ENCODE data around the gene TP73.

DNA sequence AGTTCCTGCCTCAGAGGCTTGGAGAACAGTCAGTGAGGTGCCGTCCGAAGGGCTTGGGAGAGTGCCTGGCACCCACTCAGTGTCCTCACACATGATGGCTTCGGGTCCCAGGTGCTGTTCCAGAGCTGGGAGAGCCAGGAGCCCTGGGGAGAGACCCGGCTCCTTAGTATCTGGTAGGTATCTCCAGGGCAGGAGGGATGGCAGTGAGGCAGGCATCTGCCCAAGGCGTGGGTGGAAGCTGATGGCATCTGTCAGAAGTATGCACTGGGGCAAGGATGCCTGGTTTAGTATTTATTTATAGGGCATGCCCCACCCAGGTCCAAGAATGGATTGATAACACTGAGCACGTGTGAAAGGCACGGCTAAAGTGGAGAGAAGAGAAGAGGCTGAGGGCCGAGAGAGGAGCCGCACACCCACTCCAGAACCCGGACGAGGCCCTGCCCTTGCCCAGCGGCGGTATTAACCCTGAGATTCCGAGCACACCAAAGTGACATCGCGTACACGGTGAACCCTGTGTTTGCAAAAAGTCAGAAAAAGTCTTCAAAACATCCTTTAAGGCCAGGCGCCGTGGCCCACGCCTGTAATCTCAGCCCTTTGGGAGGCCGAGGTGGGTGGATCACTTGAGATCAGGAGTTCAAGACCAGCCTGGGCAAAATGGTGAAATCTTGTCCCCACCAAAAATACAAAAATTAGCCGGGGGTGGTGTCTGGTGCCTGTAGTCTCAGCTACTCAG, 2.4 kb downstream of the TP73 start:
- TF ChIP-seq, protein P1, sequence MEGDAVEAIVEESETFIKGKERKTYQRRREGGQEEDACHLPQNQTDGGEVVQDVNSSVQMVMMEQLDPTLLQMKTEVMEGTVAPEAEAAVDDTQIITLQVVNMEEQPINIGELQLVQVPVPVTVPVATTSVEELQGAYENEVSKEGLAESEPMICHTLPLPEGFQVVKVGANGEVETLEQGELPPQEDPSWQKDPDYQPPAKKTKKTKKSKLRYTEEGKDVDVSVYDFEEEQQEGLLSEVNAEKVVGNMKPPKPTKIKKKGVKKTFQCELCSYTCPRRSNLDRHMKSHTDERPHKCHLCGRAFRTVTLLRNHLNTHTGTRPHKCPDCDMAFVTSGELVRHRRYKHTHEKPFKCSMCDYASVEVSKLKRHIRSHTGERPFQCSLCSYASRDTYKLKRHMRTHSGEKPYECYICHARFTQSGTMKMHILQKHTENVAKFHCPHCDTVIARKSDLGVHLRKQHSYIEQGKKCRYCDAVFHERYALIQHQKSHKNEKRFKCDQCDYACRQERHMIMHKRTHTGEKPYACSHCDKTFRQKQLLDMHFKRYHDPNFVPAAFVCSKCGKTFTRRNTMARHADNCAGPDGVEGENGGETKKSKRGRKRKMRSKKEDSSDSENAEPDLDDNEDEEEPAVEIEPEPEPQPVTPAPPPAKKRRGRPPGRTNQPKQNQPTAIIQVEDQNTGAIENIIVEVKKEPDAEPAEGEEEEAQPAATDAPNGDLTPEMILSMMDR (IDR thresholded peaks at IDR 0.05): no peak
- TF ChIP-seq POLR2A (IDR thresholded peaks at IDR 0.05): no peak
- TF ChIP-seq POLR2AphosphoS5 (IDR thresholded peaks at IDR 0.05): no peak

Data from breast epithelium (tissue), 3 donors.